H9 (cell line): ENCODE results near the gene NAT16. TPM values are rescaled to one million over a fixed set of nuclear protein-coding genes. Genes with fewer than 3 reads are reported as not detected.

Experiments used
- DNase-seq: peaks from one replicate; pipeline ENCODE4 v3.0.0-alpha.2; 2017
- H2AFZ ChIP-seq: one replicate; pipeline ENCODE4 v1.6.1; 2013; ENCODE audit warnings: mild to moderate bottlenecking, low read length, control low read depth, moderate library complexity
- H2AK5ac ChIP-seq: 2 replicates; pipeline ENCODE4 v1.6.1; 2013; ENCODE audit warnings: low read length, control low read depth, mixed read lengths; ENCODE audit not compliant: insufficient read length
- H2BK120ac ChIP-seq: one replicate; pipeline ENCODE4 v1.6.1; 2013; ENCODE audit warnings: low read depth, mild to moderate bottlenecking, low read length, control low read depth, inconsistent platforms; ENCODE audit not compliant: poor library complexity, severe bottlenecking
- H2BK12ac ChIP-seq: 2 replicates; pipeline ENCODE4 v1.6.1; 2013; ENCODE audit warnings: low read length, control low read depth, mixed read lengths, low read depth; ENCODE audit not compliant: insufficient read length
- H2BK15ac ChIP-seq: 2 replicates; pipeline ENCODE4 v1.6.1; 2013; ENCODE audit warnings: low read depth, low read length, control low read depth
- H2BK20ac ChIP-seq: one replicate; pipeline ENCODE4 v1.6.1; 2013; ENCODE audit warnings: low read depth, mild to moderate bottlenecking, low read length, control low read depth, inconsistent platforms; ENCODE audit not compliant: poor library complexity, severe bottlenecking
- H2BK5ac ChIP-seq: 2 replicates; pipeline ENCODE4 v1.6.1; 2013; ENCODE audit warnings: low read length, control low read depth, mixed read lengths; ENCODE audit not compliant: insufficient read length
- H3K14ac ChIP-seq: 2 replicates; pipeline ENCODE4 v1.6.1; 2013; ENCODE audit warnings: low read length, control low read depth; ENCODE audit not compliant: insufficient read depth
- H3K18ac ChIP-seq: 2 replicates; pipeline ENCODE4 v1.6.1; 2013; ENCODE audit warnings: low read depth, mild to moderate bottlenecking, mixed read lengths, low read length, control low read depth; ENCODE audit not compliant: insufficient read length
- H3K23ac ChIP-seq: 2 replicates; pipeline ENCODE4 v1.6.1; 2013; ENCODE audit warnings: low read length, control low read depth, mixed read lengths, low read depth; ENCODE audit not compliant: insufficient read length
- H3K23me2 ChIP-seq: 2 replicates; pipeline ENCODE4 v1.6.1; 2013; ENCODE audit warnings: low read depth, mild to moderate bottlenecking, mixed read lengths, low read length, control low read depth; ENCODE audit not compliant: insufficient read length, poor library complexity, severe bottlenecking
- H3K27ac ChIP-seq: 2 replicates; pipeline ENCODE4 v1.5.1; 2013; ENCODE audit warnings: low read length, control low read depth, mixed read lengths, low read depth; ENCODE audit not compliant: insufficient read length
- H3K27me3 ChIP-seq: 2 replicates; pipeline ENCODE4 v1.6.1; 2013; ENCODE audit warnings: low read length, control low read depth, inconsistent platforms; ENCODE audit not compliant: insufficient read depth
- H3K4ac ChIP-seq: 2 replicates; pipeline ENCODE4 v1.6.1; 2013; ENCODE audit warnings: low read depth, mild to moderate bottlenecking, control low read depth, inconsistent platforms, low read length, moderate library complexity
- H3K4me1 ChIP-seq: 2 replicates; pipeline ENCODE4 v1.6.1; 2013; ENCODE audit warnings: low read length, control low read depth, inconsistent platforms; ENCODE audit not compliant: insufficient read depth
- H3K4me2 ChIP-seq: 2 replicates; pipeline ENCODE4 v1.6.1; 2013; ENCODE audit warnings: low read length, control low read depth, mixed read lengths; ENCODE audit not compliant: insufficient read length, insufficient read depth
- H3K56ac ChIP-seq: 2 replicates; pipeline ENCODE4 v1.6.1; 2013; ENCODE audit warnings: low read depth, mild to moderate bottlenecking, mixed read lengths, low read length, control low read depth; ENCODE audit not compliant: insufficient read length
- H3K79me1 ChIP-seq: 2 replicates; pipeline ENCODE4 v1.6.1; 2013; ENCODE audit warnings: low read depth, mild to moderate bottlenecking, moderate library complexity, low read length, control low read depth, inconsistent platforms; ENCODE audit not compliant: insufficient read depth, poor library complexity, severe bottlenecking
- H3K79me2 ChIP-seq: 2 replicates; pipeline ENCODE4 v1.6.1; 2013; ENCODE audit warnings: low read length, control low read depth, inconsistent platforms; ENCODE audit not compliant: insufficient read depth
- H3K9ac ChIP-seq: 2 replicates; pipeline ENCODE4 v1.6.1; 2013; ENCODE audit warnings: low read length, control low read depth, mixed read lengths; ENCODE audit not compliant: insufficient read length; ENCODE audit errors: extremely low read depth
- H3K9me3 ChIP-seq: one replicate; pipeline ENCODE4 v1.6.1; 2013; ENCODE audit warnings: low read depth, low read length, inconsistent platforms; ENCODE audit not compliant: control insufficient read depth
- H3T11ph ChIP-seq: one replicate; pipeline ENCODE4 v1.6.1; 2013; ENCODE audit warnings: mild to moderate bottlenecking, low read length, control low read depth, inconsistent platforms
- H4K20me1 ChIP-seq: one replicate; pipeline ENCODE4 v1.6.1; 2013; ENCODE audit not compliant: control insufficient read depth, insufficient read length, insufficient read depth
- H4K5ac ChIP-seq: 2 replicates; pipeline ENCODE4 v1.6.1; 2013; ENCODE audit warnings: low read depth, mild to moderate bottlenecking, mixed read lengths, low read length, control low read depth; ENCODE audit not compliant: insufficient read length
- H4K8ac ChIP-seq: replicated peaks from 2 replicates; pipeline ENCODE4 v1.6.1; 2013; ENCODE audit warnings: low read length, control low read depth, mixed read lengths, low read depth; ENCODE audit not compliant: insufficient read length
- H4K91ac ChIP-seq: 2 replicates; pipeline ENCODE4 v1.6.1; 2013; ENCODE audit warnings: low read depth, mild to moderate bottlenecking, moderate library complexity, mixed read lengths, low read length, control low read depth; ENCODE audit not compliant: insufficient read length
- H3K27ac Mint-ChIP-seq, 3 experiments: 2 replicates in 2 of 3; 3 replicates in 1 of 3; pipeline ENCODE4 v1.8.0; 2020 to 2021; ENCODE audit warnings: mixed read lengths in 3 of 3, mild to moderate bottlenecking in 1 of 3, moderate library complexity in 1 of 3
- H3K27me3 Mint-ChIP-seq: 2 replicates; pipeline ENCODE4 v1.8.0; 2021; ENCODE audit warnings: low read depth, mild to moderate bottlenecking, moderate library complexity, mixed read lengths
- H3K36me3 Mint-ChIP-seq, 3 experiments: 2 replicates in 2 of 3; 3 replicates in 1 of 3; pipeline ENCODE4 v1.8.0; 2020 to 2021; ENCODE audit warnings: low read depth in 3 of 3, mixed read lengths in 3 of 3; ENCODE audit not compliant: insufficient read depth in 1 of 3
- H3K4me1 Mint-ChIP-seq, 2 experiments: 2 replicates each; pipeline ENCODE4 v1.8.0; 2020; ENCODE audit warnings: mixed read lengths in 2 of 2
- H3K4me3 Mint-ChIP-seq, 2 experiments: 2 replicates in 1 of 2; 3 replicates in 1 of 2; pipeline ENCODE4 v1.8.0; 2020 to 2021; ENCODE audit warnings: mild to moderate bottlenecking in 2 of 2, mixed read lengths in 2 of 2, moderate library complexity in 1 of 2
- H3K9me3 Mint-ChIP-seq, 2 experiments: 2 replicates in 1 of 2; 3 replicates in 1 of 2; pipeline ENCODE4 v1.8.0; 2020; ENCODE audit warnings: mild to moderate bottlenecking in 2 of 2, mixed read lengths in 2 of 2, moderate library complexity in 1 of 2
- CTCF ChIP-seq: fragments of 200-600 bp; sonication (generic); conservative IDR thresholded peaks from 3 replicates; pipeline ENCODE4 v1.8.0; 2021; ENCODE audit warnings: antibody characterized with exemption, mild to moderate bottlenecking
- whole genome bisulfite sequencing: extraction: QIAGEN DNeasy Blood & Tissue Kit; methylation state at CpG from one replicate; pipeline ENCODE4 v1.1.7; 2013; ENCODE audit warnings: missing lambda C conversion rate, low lambda C conversion rate, mixed read lengths; ENCODE audit not compliant: insufficient read length; ENCODE audit errors: extremely low coverage; 5-methylcytosine and 5-hydroxymethylcytosine counted together
- total RNA-seq: library from RNA; stranded (reverse); gene quantifications from 2 replicates; pipeline ENCODE4 v1.2.1, GENCODE V29; 2021

The NAT16 gene
- total RNA-seq, 1 experiment from 2014 or later, result 0.50 TPM

- no peak overlapping the region for H4K5ac ChIP-seq
- no peak overlapping the region for H3K56ac ChIP-seq
- no peak overlapping the region for H2BK5ac ChIP-seq
- peaks cover 45 to 50% of the 10 kb centered on the region in 2 experiments for H3K4me1 Mint-ChIP-seq
- H2AFZ ChIP-seq, result no peak overlapping the region
- no peaks in the 10 kb centered on the region for H3K79me2 ChIP-seq
- no peak overlapping the region for H3K18ac ChIP-seq
- peak overlapping the region; percentile 51 to 79 for H3K4me3 Mint-ChIP-seq
- no peak for TF ChIP-seq CTCF
- no peak overlapping the region for H4K91ac ChIP-seq
- peaks cover 36% of the 10 kb centered on the region for H3K23me2 ChIP-seq
- H3K27me3 Mint-ChIP-seq, result peaks cover 100% of the 10 kb centered on the region
- WGBS, result no CpG with 5 or more reads among the region's 53 CpGs
- H4K20me1 ChIP-seq, result no peaks in the 10 kb centered on the region
- peak overlapping the region; percentile 68 for H3K4me2 ChIP-seq
- no peak overlapping the region for H3K9ac ChIP-seq
- H3K27me3 ChIP-seq, result peaks cover 72% of the 10 kb centered on the region
- no peak overlapping the region for H3K27ac Mint-ChIP-seq
- no peak overlapping the region for H3K23ac ChIP-seq
- no peak overlapping the region for H2AK5ac ChIP-seq
- peak; percentile 39 for DNase-seq
- peaks cover 0 to 2% of the 10 kb centered on the region in 2 experiments; a peak in 2 of 5 replicates for H3K9me3 Mint-ChIP-seq
- H3K14ac ChIP-seq, result no peak overlapping the region
- no peaks in the 10 kb centered on the region for H3K9me3 ChIP-seq
- no peaks in the 10 kb centered on the region for H3K36me3 Mint-ChIP-seq
- no peak overlapping the region for H4K8ac ChIP-seq
- H3T11ph ChIP-seq, result no peak overlapping the region
- H2BK15ac ChIP-seq, result no peak overlapping the region
- H2BK12ac ChIP-seq, result no peak overlapping the region
- H2BK120ac ChIP-seq, result no peak overlapping the region
- H3K79me1 ChIP-seq, result no peaks in the 10 kb centered on the region
- no peak overlapping the region for H3K27ac ChIP-seq
- peaks cover 8% of the 10 kb centered on the region; the same call in 1 of the 2 replicates for H3K4me1 ChIP-seq
- H2BK20ac ChIP-seq, result no peak overlapping the region
- no peak overlapping the region for H3K4ac ChIP-seq
These were observed 7.0 kb downstream of the NAT16 start for GRCh38 chr7:101172854-101173751.
